HG03575 (cell line): ENCODE measurements around the gene SSX2B.
"Not testable (repeated sequence)": the region's sequence is repeated elsewhere in the genome, so short reads cannot be mapped to it uniquely, and the experiment has no call there.

Experiments
- ATAC-seq: cut with Tn5 transposase; IDR thresholded peaks from one replicate; pipeline ENCODE4 v1.9.1; 2021; ENCODE audit not compliant: unreplicated experiment, insufficient number of reproducible peaks, low FRiP score; ENCODE audit errors: extremely low read depth

Gene SSX2B, protein sequence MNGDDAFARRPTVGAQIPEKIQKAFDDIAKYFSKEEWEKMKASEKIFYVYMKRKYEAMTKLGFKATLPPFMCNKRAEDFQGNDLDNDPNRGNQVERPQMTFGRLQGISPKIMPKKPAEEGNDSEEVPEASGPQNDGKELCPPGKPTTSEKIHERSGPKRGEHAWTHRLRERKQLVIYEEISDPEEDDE

DNA sequence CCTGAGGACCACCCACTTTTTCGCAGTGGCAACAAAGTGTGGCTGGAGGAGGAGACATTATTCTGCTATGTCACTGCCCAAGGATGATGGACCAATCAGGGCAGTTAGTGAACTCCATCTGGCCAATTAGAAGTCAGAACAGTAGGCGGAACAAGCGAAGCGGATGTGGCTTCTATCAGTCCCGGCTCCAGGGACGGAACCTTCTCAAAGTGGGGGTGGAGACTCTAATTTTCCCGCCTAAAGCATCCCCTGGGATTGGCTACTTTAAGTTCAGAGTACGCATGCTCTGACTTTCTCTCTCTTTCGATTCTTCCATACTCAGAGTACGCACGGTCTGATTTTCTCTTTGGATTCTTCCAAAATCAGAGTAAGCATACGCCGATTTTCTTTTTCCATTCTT is at the start of gene SSX2B:
TSS of gene SSX2B (plus strand) at position 301 of the 400 bp plus-strand sequence. CDS start 1,429 bp downstream, outside the sequence.
- ATAC-seq = not testable (repeated sequence)

DNA sequence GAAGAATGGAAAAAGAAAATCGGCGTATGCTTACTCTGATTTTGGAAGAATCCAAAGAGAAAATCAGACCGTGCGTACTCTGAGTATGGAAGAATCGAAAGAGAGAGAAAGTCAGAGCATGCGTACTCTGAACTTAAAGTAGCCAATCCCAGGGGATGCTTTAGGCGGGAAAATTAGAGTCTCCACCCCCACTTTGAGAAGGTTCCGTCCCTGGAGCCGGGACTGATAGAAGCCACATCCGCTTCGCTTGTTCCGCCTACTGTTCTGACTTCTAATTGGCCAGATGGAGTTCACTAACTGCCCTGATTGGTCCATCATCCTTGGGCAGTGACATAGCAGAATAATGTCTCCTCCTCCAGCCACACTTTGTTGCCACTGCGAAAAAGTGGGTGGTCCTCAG is 44.0 kb upstream of the SSX2B start, which contains the start of gene SSX2:
TSS of gene SSX2 (minus strand) at position 101 of the 400 bp plus-strand sequence. CDS start 1,429 bp downstream, outside the sequence.
- ATAC-seq = not testable (repeated sequence)

DNA sequence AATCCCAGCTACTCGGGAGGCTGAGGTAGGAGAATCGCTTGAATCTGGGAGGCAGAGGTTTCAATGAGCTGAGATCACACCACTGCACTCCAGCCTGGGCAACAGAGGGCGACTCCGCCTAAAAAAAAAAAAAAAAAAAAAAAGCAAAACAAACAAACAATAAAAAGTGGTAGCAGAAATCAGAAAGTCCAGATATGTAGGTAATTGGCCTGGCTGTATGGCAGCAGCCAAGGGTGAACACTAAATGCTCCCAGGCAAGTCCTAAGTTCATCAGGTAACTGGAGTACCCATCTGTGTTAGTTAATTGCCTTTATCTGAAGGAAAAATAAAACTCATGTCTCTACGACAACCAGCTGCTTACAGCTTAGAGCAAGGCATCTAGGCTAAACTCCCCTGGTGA is 14.9 kb downstream of the SSX2B start:
- ATAC-seq = not testable (repeated sequence)

DNA sequence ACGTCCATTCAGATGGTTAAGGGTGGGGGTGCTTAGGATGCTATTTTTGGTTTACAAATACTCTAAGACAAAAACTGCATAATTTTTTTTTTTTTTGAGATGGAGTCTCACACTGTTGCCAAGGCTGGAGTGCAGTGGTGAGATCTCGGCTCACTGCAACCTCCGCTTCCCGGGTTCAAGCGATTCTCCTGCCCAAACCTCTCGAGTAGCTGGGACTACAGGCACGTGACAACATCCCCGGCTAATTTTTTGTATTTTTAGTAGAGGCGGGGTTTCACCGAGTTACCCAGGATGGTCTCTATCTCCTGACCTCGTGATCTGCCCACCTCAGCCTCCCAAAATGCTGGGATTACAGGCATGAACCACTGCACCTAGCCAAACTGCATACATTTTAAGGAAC is 22.5 kb downstream of the SSX2B start:
- ATAC-seq = not testable (repeated sequence)

DNA sequence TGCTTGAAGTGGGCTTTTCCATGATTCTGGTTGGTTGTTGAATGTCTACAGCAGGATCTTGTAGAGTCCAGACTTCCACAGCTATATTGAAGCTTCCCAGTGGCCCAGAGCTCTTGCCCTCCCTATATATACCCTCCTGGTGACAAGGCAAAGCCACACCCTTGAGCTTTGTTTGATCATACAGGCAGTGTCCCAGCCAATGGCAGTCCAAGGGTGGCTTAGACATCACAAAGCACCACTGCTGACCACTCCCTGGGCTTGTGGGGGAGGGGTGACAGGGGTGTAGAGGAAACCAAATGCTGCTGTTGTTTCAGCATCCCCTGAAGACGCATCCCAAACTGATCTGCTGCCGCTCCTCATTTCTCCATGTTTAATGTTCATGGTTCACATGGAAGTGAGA is 46.3 kb downstream of the SSX2B start, which contains the start of gene SPANXN5:
TSS of gene SPANXN5 (minus strand) at position 101 of the 400 bp plus-strand sequence. CDS start at position 22, 79 bp downstream.
- ATAC-seq = not testable (repeated sequence)

DNA sequence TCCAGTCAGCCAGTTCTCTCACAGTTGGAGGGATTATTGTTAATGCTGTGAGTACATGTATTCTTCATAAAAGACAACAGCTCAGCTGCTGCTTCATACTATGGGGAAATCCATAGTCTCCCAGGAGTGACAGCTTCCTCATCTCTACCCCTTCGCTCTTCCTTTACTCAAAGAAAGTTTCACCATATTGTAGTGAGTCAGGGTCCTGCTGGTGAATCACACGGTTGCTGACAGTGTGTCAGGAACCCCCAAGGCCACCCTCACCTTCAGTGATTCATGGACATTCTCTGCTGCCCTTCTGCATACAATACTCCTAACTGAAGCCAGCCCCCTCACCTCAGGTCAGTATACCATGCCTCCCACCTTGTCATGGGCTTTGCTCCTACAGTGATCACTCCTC is 53.8 kb downstream of the SSX2B start:
- not testable (repeated sequence) for ATAC-seq
